Activated CD4-positive, CD25-positive, alpha-beta regulatory T cell treated with anti-CD3 and anti-CD28 coated beads, Interleukin-2, amount 50 U/mL, for 16 hours (primary cell): ENCODE measurements around the gene DCC.

Experiments
- DNase-seq: peaks from one replicate; pipeline ENCODE4 v3.0.0-alpha.2; 2020; ENCODE audit warnings: low read depth, low spot score

Gene DCC

DNA sequence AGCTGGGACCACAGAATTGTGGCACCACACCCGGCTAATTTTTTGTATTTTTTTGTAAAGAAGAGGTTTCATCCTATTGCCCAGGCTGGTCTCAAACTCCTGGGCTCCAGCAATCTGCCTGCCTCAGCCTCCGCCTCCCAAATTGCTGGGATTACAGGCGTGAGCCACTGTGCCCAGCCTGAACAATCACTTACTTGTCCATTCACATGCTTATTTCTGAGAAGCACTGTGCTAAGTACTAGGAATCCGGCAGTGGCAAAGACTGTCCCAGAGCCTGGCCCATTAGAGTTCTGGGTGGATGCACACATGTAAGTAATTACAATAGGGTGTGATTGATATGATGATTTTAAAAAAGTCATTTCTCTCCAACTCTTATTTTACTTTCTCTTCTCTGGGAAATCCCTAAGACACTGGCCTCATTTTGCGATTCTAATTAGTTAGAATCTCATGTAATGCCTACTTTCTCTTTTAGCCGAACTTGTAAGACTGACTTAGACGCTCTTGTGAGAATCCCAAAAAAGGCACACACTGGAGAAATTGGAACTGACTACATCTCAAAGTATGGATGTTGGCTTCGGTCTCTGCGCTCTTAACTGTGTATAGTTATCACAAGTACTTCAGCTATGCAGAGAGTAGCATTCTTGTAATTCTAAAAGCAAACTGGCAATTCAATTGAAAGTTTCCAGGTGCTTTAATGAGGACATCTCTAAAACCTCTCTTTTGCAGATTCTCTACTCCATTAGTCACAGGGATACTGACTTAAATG lies 567.7 kb downstream of the DCC start:
- DNase-seq: no peak

DNA sequence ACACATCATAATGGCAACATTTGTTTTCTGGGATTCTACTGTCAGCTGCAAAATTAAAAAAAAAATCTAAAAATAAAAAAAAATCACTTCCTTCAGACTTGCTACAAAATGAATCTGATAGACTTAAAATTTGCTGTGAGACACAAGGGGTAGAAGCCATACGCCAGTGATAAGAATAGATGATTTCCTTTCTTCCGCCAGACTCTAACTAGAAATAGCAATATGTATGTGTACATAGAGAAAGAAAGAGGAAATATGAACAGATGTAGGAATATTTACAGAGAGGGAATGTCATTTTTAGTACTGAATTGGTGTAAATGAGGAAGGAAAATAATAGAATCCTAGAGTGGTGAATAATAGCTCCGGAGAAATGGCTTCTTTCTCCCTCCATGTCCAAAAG lies 574.2 kb downstream of the DCC start:
- no peak for DNase-seq

DNA sequence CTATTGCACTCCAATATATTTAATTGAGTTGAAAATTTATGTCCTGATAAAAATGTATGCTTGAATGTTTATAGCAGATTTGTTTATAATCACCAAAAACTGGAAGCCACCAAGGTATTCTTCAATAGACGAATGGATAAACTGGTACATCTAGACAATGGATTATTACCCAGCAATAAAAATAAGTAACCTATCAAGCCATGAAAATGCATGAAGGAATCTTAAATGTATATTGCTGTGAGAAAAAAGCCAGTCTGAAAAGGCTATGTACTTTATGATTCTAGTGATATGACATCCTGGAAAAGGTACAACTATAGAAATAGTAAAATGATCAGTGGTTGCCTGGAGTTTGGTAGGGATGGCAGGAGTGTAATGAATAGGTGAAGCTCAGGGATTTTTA lies 580.7 kb downstream of the DCC start:
- DNase-seq: no peak

DNA sequence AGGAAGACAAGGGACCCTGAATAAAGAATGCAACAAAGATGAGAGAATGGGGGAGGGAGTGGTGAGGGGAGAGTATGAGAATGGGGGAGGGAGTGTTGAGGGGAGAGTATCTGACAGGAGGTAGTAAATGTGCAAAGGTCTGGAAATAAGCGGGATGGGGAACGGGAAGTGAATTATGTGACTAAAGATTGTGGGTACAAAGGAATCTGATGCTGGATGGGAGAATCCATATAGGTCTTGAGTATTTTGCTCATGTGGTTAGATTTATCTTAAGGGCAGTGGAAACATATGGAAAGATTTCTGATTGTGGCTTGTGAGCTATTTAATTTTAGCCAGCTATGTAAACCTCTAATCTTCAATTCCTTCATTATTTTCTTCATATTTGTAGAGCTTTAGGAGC lies 593.4 kb downstream of the DCC start:
- DNase-seq: no peak

DNA sequence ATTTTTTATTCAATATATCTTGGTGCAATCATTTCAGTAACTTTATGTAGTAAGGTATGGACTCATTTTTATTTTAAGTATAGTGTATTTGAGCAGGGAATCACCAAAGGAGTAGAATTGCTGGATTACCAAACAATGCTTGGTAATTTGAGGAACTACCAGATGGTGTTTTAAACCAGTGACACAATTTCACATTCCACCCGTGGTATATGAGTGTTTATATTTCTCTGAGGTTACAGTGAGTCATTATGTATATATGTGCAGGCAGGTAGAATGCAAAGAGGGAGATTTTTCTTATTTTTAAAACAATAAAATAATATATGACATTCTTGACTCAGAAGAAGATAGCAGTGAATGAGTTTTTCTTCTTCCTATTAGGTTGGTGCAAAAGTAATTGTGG lies 596.9 kb downstream of the DCC start:
- DNase-seq: no peak

DNA sequence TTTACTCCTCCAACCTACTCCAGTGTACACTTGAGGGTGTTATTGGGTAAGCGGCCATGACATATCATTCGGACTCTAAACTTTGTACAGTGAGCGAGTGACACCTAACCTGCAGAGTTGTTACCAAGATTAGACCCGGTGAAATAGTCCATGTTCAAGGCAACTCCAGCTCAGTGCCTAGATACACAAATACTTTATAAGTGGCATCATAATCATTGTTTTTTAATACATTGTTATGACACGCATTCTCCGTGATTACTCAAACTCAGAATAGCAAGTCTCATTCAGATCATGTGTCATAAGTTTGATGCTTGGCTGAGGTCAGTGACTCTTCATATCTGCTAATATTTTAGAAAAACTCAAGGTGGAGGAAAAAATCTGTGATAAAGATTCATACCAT lies 597.8 kb downstream of the DCC start:
- DNase-seq: no peak

DNA sequence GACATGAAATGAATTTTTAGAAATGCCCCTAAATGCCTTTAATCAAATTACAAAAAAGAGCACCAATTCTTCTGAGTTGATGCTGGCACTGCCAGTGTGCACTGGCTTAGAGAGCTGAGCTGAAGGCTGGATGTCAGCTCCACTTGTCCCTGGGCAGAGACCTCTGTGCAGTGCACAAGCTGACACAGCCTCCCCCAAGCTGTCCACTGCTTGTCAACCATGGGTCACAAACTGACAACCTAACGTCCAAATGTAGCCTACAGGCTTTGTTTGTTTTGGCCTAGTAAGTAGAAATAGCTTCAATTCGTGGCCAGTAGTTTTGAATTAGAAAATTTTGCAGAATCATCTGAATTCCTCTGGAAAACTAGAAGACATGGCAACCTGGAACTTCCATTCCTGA lies 605.6 kb downstream of the DCC start:
- no peak for DNase-seq

DNA sequence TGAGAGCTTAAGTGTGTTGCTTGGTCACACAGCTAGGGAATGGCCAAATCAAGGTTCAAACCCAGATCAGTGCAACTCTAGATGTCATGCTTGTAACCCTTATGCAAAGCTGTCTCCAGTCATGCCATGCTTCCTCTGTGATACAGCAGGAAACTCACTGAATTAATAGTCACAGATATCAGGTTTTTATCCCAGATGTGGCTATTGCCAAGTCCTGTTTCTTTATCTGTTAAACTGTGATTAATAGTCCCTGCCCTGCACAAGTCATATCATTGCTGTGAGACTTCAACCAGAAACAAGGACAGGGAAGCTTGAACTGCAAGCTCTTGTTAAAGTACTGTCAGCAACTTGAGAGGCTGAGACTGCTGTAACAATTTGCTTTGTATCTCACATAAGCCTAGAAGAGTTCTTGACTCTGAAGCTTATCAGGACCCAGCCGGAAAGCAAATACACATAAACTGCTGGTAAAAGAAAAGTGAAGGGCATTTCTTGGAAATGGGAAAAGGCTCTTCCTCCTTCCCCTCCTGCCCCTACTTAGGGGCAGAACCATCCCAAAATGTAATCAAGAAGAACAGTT lies 609.0 kb downstream of the DCC start:
- no peak for DNase-seq

DNA sequence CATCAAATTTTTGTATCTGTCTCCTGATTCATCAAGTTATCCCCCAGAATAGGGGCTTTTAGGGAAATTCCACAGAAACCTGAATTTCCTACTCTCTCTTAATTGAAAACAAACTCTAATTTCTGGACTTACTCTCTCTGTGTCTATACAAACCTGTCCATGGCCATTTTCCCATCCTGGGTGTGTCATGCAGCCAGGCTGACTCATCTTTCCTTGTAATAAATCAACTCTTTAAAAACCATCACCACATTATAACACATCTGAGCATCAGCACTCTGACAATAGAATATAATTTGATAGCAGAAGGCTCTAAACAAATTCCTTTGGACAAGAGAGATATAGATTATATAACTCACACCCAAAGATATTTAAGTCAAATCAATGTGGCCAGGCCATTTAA lies 610.2 kb downstream of the DCC start:
- DNase-seq: no peak

DNA sequence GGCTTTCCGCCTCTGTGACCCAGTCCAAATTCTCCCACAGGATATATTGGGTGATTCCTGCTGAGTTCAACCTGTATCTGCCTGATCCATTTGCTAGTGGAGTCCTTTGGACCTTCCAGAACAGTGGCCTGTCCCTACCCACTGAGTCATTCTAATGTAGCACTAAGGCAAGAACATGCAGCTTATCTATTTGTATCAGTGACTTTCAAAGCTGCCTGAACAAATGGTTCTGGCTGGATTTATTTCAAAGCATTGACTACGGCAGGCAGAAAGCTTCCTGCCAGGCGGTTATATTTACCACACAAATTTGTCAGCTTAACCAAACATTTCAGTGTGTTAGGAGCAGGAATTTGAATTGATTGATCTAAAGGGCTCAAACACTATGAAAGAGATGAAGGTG lies 613.4 kb downstream of the DCC start:
- DNase-seq: no peak

DNA sequence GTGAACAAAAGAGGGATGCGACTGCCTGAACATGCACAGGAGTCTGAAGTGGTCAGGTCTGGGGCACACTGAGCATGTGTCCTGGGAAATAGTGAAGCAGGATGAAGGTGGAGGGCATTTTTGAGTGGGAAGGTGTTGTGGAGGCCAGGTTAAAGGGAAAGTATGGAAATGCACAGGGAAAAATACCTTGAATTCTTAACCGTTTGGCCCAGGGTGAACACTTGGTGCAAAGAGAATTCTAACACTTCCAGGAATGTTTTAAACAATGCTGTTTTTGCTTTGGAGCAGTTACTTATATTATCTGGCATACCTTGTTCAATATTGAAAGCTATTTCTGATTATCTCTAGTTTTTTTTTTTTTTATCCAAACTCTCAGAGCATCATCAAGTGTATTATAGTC lies 623.5 kb downstream of the DCC start:
- no peak for DNase-seq

DNA sequence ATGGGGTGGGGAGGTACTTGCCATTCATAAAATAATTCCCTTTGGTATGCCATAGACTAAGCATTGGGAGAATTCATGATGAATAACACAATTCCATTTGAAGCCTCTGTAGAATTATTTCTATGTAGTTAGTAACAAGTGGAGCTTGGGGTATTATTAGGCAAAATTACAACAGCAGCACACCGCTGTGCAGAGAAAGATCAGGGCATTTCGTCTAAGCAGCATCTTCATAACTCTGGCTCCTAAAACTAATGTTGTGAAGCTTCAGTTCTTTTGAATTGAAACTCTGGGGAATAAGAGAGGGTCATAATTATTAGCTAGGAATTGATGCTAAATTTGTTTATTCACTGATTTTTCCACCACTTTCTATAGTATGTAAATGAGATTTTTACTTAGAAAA lies 630.7 kb downstream of the DCC start:
- no peak for DNase-seq

DNA sequence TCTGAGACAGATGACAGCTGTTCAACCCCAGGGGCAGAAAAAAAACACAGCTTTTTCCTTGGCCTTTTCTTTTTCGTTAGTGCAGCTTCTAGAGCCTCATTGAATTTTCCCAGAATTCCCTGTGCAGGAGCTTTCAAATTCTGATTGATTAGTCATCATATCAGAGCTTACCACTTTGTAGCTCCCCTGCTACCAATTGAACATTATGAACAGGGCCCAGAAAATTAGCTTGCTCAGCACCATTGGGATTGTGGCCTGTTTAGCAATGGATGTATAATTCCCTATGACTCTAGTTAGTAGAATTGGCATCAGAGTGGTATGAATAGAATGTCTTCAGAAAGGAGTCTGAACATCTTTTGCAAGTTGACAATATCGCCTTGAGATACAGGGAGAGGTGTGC lies 631.1 kb downstream of the DCC start:
- no peak for DNase-seq

DNA sequence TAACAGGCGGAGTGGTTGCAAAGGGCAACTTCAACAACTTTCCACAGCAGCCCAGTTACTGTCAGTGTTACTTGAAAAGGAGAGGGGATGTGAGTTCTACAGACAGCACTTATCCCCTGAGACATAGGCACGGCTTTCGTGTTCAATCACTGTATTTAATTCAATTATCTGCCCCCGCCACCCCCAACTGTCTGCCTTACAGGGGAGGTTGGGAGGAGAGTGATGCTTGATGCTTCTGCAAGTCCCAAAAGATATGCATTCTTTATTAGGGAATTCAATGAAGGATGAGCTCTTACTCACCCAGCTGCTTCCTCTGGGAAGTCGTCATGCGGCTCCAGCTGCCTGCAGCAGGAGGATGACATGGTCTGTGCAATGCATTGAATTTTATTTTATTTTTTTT lies 639.9 kb downstream of the DCC start:
- no peak for DNase-seq

DNA sequence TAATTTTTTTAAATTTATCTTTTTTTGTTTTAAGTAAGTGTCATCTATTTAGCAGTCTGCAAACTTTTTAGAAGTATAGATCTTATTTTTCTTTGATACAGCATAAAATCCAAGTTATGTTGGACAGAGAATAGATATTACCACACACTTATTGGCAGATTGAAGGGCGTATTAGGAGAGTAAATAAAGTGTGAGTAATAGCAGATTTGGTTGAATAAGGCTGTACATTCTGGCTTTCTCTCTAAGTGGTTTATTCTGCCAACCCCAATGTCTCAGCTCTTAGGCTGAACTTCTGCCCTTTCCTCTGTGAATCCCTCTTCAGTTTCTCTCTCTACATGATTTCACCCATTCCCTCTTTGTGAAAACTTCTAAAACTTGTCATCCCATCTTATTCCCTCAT lies 651.2 kb downstream of the DCC start:
- DNase-seq: no peak

DNA sequence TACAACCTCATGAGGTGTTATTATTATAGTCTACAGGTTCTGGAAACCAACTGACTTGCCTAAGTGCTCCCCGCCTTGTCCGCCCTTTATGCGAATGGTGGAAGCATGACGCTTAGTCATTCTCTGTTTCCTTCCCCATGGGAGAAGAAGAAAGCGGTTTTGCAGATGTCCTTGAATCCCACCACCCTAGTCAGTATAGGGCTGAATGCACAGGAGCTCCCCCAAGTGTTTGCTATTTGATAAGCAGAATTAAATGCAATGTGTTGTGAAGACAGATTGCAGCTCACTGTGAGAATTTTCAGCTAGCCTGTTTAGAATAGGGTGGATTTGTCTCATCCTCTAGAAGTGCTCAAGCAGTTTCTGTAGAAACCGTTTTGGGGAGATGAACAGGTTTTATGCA lies 652.0 kb downstream of the DCC start:
- DNase-seq: no peak

DNA sequence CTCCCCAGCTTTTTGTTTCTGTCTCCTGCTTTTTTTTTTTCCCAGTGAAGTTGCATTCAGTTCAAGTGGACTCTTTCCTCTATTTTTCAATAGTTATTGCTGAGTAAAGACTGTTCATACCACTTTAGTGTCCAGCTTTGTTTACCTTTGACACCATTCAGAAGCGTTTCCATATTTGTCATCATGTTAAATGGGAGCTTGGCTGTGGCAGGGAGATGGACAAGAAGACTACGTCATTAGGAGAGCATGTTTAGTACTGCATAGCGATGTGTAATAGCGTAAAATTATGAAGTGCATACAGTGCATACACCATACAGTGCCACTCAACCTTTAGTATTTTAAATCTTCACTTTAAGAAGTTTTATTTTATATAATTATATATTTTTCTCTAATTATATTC lies 655.9 kb downstream of the DCC start:
- no peak for DNase-seq

DNA sequence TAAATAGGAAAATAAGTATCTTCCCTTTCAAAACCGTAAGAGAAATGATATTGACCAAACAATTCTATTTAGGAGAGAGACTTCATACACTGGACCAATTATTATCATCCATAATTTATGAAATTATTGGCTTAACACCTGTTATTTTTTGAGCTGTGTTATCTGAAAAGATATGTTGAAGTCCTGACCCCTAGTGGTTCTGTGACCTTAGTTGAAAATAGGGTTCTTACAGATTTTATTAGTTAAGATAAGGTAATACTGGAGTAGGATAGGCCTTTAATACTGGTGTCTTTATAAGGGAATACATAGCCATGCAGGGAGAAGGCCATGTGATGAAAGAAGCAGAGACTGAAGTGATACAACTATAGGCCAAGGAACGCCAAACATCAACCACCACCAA lies 659.6 kb downstream of the DCC start:
- DNase-seq: no peak

DNA sequence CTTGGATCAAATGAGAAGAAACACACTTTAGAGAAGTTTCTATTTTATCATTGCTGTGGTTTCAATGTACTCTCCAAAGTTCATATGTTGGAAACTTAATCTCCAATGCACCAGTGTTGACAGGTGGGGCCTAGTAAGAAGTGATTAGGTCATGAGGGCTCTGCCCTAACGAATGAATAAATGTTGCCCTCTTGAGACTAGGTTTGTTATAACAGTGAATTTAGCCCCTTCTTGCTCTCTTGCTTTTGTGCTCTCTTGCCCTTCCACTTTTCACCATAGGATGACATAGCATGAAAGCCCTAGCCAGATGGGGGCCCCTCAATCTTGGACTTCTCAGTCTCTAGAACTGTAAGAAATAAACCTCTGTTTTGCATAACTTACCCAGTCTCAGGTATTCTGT lies 664.8 kb downstream of the DCC start:
- DNase-seq: no peak

DNA sequence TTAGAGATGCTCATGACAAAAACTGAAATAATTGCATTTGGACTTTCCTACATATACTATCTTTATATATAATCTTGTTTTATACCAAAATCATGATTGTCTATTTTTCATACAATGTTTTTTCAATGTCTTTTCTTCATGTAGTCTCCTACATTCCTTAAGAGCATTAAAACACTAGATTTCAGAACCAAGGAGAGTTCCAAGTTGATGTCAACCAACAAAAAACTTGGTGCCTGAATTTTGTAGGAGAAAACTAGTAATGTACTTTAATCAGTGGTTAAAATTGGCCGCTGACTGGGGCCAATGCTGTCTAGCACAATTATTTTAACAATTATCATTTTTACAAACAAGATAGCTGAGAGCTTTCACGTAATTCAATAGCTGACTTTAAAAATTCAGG lies 678.8 kb downstream of the DCC start:
- DNase-seq: no peak

DNA sequence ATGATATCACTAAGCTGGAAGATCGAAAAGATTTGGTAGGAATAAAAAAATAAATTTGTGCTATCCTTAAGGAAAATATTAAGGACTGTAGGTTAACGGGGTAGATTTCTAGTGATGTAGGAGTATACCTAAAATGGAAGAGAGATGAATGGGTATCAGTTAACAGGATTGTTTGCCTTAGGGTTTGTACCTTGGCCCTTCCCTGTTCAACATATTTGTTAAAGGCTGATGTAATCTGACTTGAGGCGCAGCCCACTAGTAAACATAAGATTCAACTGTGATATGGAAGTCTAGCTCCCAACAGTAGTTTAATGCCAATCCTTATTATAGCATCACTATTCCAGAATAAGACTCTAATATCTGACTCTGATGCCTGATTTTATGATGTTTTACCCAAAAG lies 685.2 kb downstream of the DCC start:
- no peak for DNase-seq

DNA sequence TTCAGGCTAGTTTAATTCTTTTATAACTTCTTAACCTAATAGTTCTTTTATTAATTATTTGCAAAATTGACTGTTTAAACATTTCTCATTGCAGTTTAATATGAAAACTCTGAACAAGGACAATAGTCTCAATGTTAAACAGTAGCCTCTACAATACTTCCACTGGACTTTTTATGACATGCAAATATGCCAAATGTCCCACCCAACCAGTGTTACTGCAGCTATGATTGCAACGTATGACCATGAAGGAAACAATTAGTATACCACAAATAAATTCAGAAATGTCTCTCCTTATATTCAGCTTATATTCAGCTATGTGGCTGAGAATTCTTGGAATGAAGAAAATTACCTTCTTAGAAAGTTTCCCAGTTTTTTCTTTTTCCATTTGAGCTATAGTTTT lies 688.6 kb downstream of the DCC start:
- DNase-seq: no peak

DNA sequence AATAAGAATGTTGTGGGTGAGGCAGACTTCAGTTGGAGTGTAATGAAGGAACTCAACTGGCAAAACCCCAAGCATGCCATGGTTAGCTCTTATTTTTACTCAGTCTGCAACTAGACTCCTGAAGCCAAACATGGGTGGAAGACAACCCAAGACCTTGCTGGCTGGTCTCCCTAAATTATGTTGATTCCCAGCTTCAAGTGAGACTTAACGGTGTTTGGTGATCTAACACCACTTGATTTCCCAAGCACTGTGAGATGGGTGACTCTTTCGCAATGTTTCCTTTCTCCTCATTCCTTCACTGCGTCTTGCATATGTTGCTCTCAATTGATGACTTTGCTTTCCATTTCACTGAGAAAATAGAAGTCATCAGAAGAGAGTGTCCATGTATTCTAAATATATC lies 693.1 kb downstream of the DCC start:
- DNase-seq: no peak

DNA sequence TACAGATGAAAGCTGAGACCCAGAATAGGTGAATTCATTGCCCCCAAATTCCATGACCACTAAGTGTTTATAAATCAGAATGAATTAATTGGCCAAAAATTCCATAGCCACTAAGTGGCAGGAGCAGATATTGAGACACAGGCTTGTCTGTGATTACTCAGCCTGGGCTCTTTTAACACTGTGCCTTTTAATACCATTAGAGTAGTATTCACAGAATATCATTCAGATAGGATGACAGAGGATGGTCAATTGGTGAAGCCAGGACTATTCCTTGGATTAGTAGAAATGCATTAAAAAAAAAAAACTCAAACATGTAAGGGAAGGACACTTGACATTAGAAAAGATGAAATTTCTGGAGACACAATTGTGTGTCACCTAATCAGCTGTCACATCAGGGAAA lies 698.6 kb downstream of the DCC start:
- no peak for DNase-seq
